Measurements from ENCODE around the gene DRC3.

GRCh38 chr17:18019838-18020154 lies 47.1 kb downstream of the DRC3 start:
- no peak for TF ChIP-seq CTCF (IDR thresholded peaks at IDR 0.05; ENCODE audit: poor library complexity)
- no peak for TF ChIP-seq EZH2 (IDR thresholded peaks at IDR 0.05; ENCODE audit: borderline replicate concordance)
- no peak for TF ChIP-seq EZH2phosphoT487 (IDR thresholded peaks at IDR 0.05; ENCODE audit: low read depth, severe bottlenecking, unreplicated experiment)
